Cardiac ventricle fibroblast (primary cell): Measurements from ENCODE around the gene STXBP6. TPM values are rescaled to one million over a fixed set of nuclear protein-coding genes. Genes with fewer than 3 reads are reported as not detected.

ENCODE experiments used
- total RNA-seq: library from RNA; depleted of rRNA; stranded (reverse); fragments of >200 nt; gene quantifications from 2 replicates; pipeline ENCODE4 v1.2.3, GENCODE V29; 2015

STXBP6 gene
- total RNA-seq, result 5.4 and 6.3 TPM in 2 replicates

DNA sequence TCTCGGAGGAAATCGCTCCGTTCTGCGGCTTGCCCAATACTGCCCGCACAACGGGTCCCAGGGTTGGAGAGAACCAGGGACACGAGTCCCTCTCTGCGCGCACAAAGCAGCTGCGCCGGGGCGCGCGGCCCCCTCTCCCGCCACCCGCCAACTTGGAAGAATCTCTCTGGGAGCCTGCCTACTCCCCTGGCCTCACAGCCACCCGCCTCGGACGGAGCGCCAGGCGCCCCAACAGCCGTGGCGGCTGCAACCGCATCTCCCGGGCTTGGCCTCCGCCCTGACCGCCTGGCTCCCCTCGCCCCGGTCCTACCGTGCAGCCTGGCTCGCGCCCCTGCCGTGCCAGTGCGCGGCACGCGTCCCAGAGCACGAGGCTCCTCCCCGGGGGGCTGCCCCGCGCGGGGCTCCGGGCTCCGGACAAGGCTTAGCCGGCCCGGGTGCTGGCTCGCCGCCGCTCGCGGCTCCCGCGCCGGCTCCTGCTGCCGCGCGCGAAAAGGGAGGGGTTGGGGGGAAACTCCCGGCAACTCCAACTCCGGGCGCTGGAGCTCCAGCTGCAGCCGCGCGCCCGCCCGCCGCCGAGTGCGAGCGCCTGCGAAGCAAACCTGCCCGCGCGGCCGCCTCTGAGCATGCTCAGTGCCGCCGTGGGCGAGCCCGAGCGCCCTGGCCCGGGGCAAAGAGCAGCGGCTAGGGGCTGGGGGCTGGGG, at the start of gene STXBP6:
Gene STXBP6, minus strand, starts transcription at position 580 of the 701 bp plus-strand sequence. CDS start 75,329 bp downstream, outside the sequence.

